H1 (cell line): ENCODE results near the gene TNS3. TPM values are rescaled to one million over a fixed set of nuclear protein-coding genes. Genes with fewer than 3 reads are reported as not detected.

Experiments
- CTCF ChIA-PET: fragments of 300-600 bp; sonication (Branson Sonifier 250); formaldehyde crosslinking; loops from one replicate; lab custom pipeline; 2021; ENCODE audit not compliant: partially characterized antibody; lab: Charles Lee
- POLR2A ChIA-PET: fragments of 300-600 bp; sonication (Branson Sonifier 250); formaldehyde crosslinking; loops from one replicate; lab custom pipeline; 2021; ENCODE audit warnings: inconsistent platforms; ENCODE audit not compliant: partially characterized antibody; lab: Charles Lee
- DNase-seq, 2 experiments: peaks; one replicate each; pipeline versions ENCODE4 v3.0.0 to v3.0.0-alpha.2; 2010 to 2022; ENCODE audit warnings: low spot score in 2 of 2, low read depth in 1 of 2, mixed read lengths in 1 of 2
- FAIRE-seq: peaks from 2 replicates; lab custom pipeline; 2011; peaks lifted over from hg19 to GRCh38; lab: Jason Lieb, UNC
- H2AFZ ChIP-seq: 2 replicates; pipeline ENCODE4 v1.8.1; 2012; ENCODE audit warnings: low read length, inconsistent platforms
- H2AK5ac ChIP-seq: 2 replicates; pipeline ENCODE4 v1.6.1; 2013; ENCODE audit warnings: low read depth, low read length
- H2BK120ac ChIP-seq: replicated peaks from 2 replicates; pipeline ENCODE3; 2013; ENCODE audit warnings: low read depth, low read length, inconsistent platforms
- H2BK12ac ChIP-seq: 2 replicates; pipeline ENCODE4 v1.6.1; 2013; ENCODE audit warnings: low read depth, low read length
- H2BK15ac ChIP-seq: 2 replicates; pipeline ENCODE4 v1.6.1; 2013; ENCODE audit warnings: low read length
- H2BK20ac ChIP-seq: 2 replicates; pipeline ENCODE4 v1.6.1; 2013; ENCODE audit warnings: low read length
- H2BK5ac ChIP-seq: 2 replicates; pipeline ENCODE4 v1.6.1; 2013; ENCODE audit warnings: low read depth, low read length
- H3K14ac ChIP-seq: 2 replicates; pipeline ENCODE4 v1.6.1; 2013; ENCODE audit warnings: inconsistent platforms; ENCODE audit not compliant: insufficient read length
- H3K18ac ChIP-seq: 2 replicates; pipeline ENCODE4 v1.6.1; 2013; ENCODE audit warnings: low read length; ENCODE audit errors: extremely low read depth
- H3K23ac ChIP-seq: 2 replicates; pipeline ENCODE4 v1.6.1; 2013; ENCODE audit warnings: inconsistent platforms; ENCODE audit not compliant: insufficient read length
- H3K23me2 ChIP-seq: 2 replicates; pipeline ENCODE4 v1.6.1; 2013; ENCODE audit warnings: low read depth, low read length
- H3K27ac ChIP-seq: 2 replicates; pipeline ENCODE4 v1.6.1; 2011; ENCODE audit warnings: low read depth, low read length, inconsistent platforms
- H3K27me3 ChIP-seq, 4 experiments: replicated peaks in 1 of 4; 1 replicate in 1 of 4; 2 replicates in 3 of 4; pipeline versions ENCODE4 v1.6.1 to v1.8.1; 2011 to 2013; ENCODE audit warnings: low read length in 3 of 4, mild to moderate bottlenecking in 3 of 4, inconsistent platforms in 2 of 4, mixed read lengths in 2 of 4, moderate library complexity in 1 of 4; ENCODE audit not compliant: control insufficient read depth in 3 of 4, insufficient read depth in 3 of 4; ENCODE audit errors: extremely low read depth in 1 of 4
- H3K36me3 ChIP-seq, 4 experiments: 2 replicates each; pipeline versions ENCODE4 v1.6.1 to v1.8.1; 2011 to 2013; ENCODE audit warnings: mild to moderate bottlenecking in 4 of 4, low read length in 3 of 4, moderate library complexity in 2 of 4, control low read depth in 1 of 4, inconsistent platforms in 1 of 4; ENCODE audit not compliant: insufficient read depth in 4 of 4, control insufficient read depth in 2 of 4
- H3K4ac ChIP-seq: replicated peaks from 2 replicates; pipeline ENCODE3; 2013; ENCODE audit warnings: low read length, low read depth, mixed read lengths, inconsistent platforms; ENCODE audit not compliant: insufficient read length
- H3K4me1 ChIP-seq, 4 experiments: replicated peaks in 1 of 4; 1 replicate in 1 of 4; 2 replicates in 3 of 4; pipeline versions ENCODE4 v1.6.1 to v1.8.1; 2011 to 2013; ENCODE audit warnings: low read length in 3 of 4, inconsistent platforms in 2 of 4, mixed read lengths in 1 of 4; ENCODE audit not compliant: insufficient read depth in 4 of 4, control insufficient read depth in 3 of 4
- H3K4me2 ChIP-seq, 2 experiments: 2 replicates each; pipeline versions ENCODE4 v1.6.1 to v1.8.1; 2011 to 2013; ENCODE audit warnings: low read depth in 2 of 2, low read length in 2 of 2, control low read depth in 1 of 2, inconsistent platforms in 1 of 2, mild to moderate bottlenecking in 1 of 2; ENCODE audit not compliant: insufficient read depth in 1 of 2
- H3K4me3 ChIP-seq, 4 experiments: fragments of 200-600, 300-600 bp in 1 of 4; sonication (generic), shearing (Covaris generic), sonication (Bioruptor Twin) in 1 of 4; 2 replicates each; pipeline versions ENCODE4 v1.5.1 to v1.8.1; 2011 to 2016; ENCODE audit warnings: low read length in 4 of 4, low read depth in 3 of 4, control low read depth in 2 of 4, inconsistent platforms in 2 of 4, mild to moderate bottlenecking in 2 of 4, mixed read lengths in 1 of 4, moderate library complexity in 1 of 4; ENCODE audit not compliant: insufficient read depth in 2 of 4; ENCODE audit errors: extremely low read depth in 1 of 4
- H3K56ac ChIP-seq: replicated peaks from 2 replicates; pipeline ENCODE3; 2013; ENCODE audit warnings: low read depth, mild to moderate bottlenecking, mixed read lengths, low read length, inconsistent platforms; ENCODE audit not compliant: insufficient read length
- H3K79me1 ChIP-seq: 2 replicates; pipeline ENCODE4 v1.6.1; 2013; ENCODE audit warnings: low read depth, low read length, control low read depth
- H3K79me2 ChIP-seq, 2 experiments: 2 replicates each; pipeline versions ENCODE4 v1.6.1 to v1.8.1; 2012 to 2013; ENCODE audit warnings: low read length in 2 of 2, mild to moderate bottlenecking in 2 of 2, inconsistent platforms in 1 of 2; ENCODE audit not compliant: insufficient read depth in 2 of 2, control insufficient read depth in 1 of 2
- H3K9ac ChIP-seq, 4 experiments: replicated peaks in 1 of 4; 1 replicate in 1 of 4; 2 replicates in 3 of 4; pipeline versions ENCODE4 v1.6.1 to v1.8.1; 2011 to 2013; ENCODE audit warnings: low read depth in 3 of 4, low read length in 3 of 4, control low read depth in 2 of 4, mild to moderate bottlenecking in 2 of 4, moderate library complexity in 2 of 4, inconsistent platforms in 1 of 4; ENCODE audit errors: extremely low read depth in 1 of 4
- H3K9me3 ChIP-seq, 2 experiments: 2 replicates each; pipeline versions ENCODE4 v1.6.1 to v1.8.1; 2012 to 2013; ENCODE audit warnings: mild to moderate bottlenecking in 2 of 2, moderate library complexity in 2 of 2, control low read depth in 1 of 2, inconsistent platforms in 1 of 2, low read depth in 1 of 2, low read length in 1 of 2, mixed read lengths in 1 of 2; ENCODE audit not compliant: insufficient read depth in 2 of 2
- H4K20me1 ChIP-seq, 2 experiments: replicated peaks in 1 of 2; 2 replicates each; pipeline versions ENCODE3 to v1.8.1; 2011 to 2013; ENCODE audit warnings: inconsistent platforms in 2 of 2, low read length in 2 of 2, mild to moderate bottlenecking in 1 of 2; ENCODE audit not compliant: insufficient read depth in 2 of 2, control insufficient read depth in 1 of 2
- H4K5ac ChIP-seq: 2 replicates; pipeline ENCODE4 v1.6.1; 2013; ENCODE audit warnings: low read length, low read depth, mixed read lengths, inconsistent platforms; ENCODE audit not compliant: insufficient read length
- H4K8ac ChIP-seq: 2 replicates; pipeline ENCODE4 v1.8.0; 2013; ENCODE audit warnings: mild to moderate bottlenecking, moderate library complexity, low read length, inconsistent platforms; ENCODE audit not compliant: insufficient read depth; ENCODE audit errors: extremely low read depth
- H4K91ac ChIP-seq: replicated peaks from 2 replicates; pipeline ENCODE3; 2013; ENCODE audit warnings: low read length, mixed read lengths, inconsistent platforms; ENCODE audit not compliant: insufficient read length
- CBX5 ChIP-seq: fragments of 300-800, 300-1000 bp; sonication (generic); IDR thresholded peaks from 2 replicates; pipeline ENCODE4 v1.7.1; 2016; ENCODE audit warnings: antibody characterized with exemption, low read length, low read depth
- GABPA ChIP-seq: IDR thresholded peaks from 2 replicates; pipeline ENCODE4 v1.6.1; 2011; ENCODE audit warnings: mild to moderate bottlenecking, low read length, moderate library complexity, borderline replicate concordance; ENCODE audit not compliant: insufficient read depth
- GTF2F1 ChIP-seq: IDR thresholded peaks from 2 replicates; pipeline ENCODE4 v1.6.1; 2012; ENCODE audit warnings: low read depth, low read length, improper control_type of control experiment, borderline replicate concordance
- HDAC6 ChIP-seq: IDR thresholded peaks from one replicate; pipeline ENCODE4 v1.7.1; 2012; ENCODE audit warnings: low read depth, mild to moderate bottlenecking, inconsistent platforms, low read length, moderate library complexity
- KDM1A ChIP-seq: fragments of 200-600, 300-600 bp; sonication (generic); IDR thresholded peaks from 2 replicates; pipeline ENCODE4 v1.7.1; 2016; ENCODE audit warnings: mild to moderate bottlenecking, low read length, borderline replicate concordance
- KDM4A ChIP-seq: IDR thresholded peaks from one replicate; pipeline ENCODE4 v1.7.1; 2012; ENCODE audit warnings: low read depth, mild to moderate bottlenecking, moderate library complexity, low read length, inconsistent platforms; ENCODE audit not compliant: severe bottlenecking
- KDM5A ChIP-seq: fragments of 200-600 bp; IDR thresholded peaks from 2 replicates; pipeline ENCODE4 v1.7.1; 2012; ENCODE audit warnings: mild to moderate bottlenecking, low read length, inconsistent platforms, mixed read lengths
- SAP30 ChIP-seq: fragments of 300-600 bp; sonication (generic); IDR thresholded peaks from 2 replicates; pipeline ENCODE4 v1.7.1; 2012; ENCODE audit warnings: low read length, moderate library complexity, mild to moderate bottlenecking, inconsistent platforms; ENCODE audit not compliant: insufficient read depth, insufficient replicate concordance
- SIX5 ChIP-seq: IDR thresholded peaks from 2 replicates; pipeline ENCODE4 v1.6.1; 2011; ENCODE audit warnings: mild to moderate bottlenecking, low read depth, low read length
- SP4 ChIP-seq: IDR thresholded peaks from 2 replicates; pipeline ENCODE4 v1.6.1; 2012; ENCODE audit warnings: low read length, inconsistent platforms
- WGBS, 2 experiments: shearing (Covaris generic) in 1 of 2; methylation state at CpG; one replicate each; pipeline versions ENCODE4 v1.1.6 to v1.1.7; 2013 to 2015; ENCODE audit warnings: low lambda C conversion rate in 2 of 2, mixed read lengths in 2 of 2, inconsistent platforms in 1 of 2, low coverage in 1 of 2, missing lambda C conversion rate in 1 of 2; ENCODE audit not compliant: insufficient replicate concordance in 2 of 2, insufficient coverage in 1 of 2, insufficient read length in 1 of 2; ENCODE audit errors: extremely low coverage in 1 of 2, missing lambda C conversion rate in 1 of 2; 5-methylcytosine and 5-hydroxymethylcytosine counted together
- polyA plus RNA-seq, 7 experiments: library from polyadenylated mRNA; depleted of rRNA in 3 of 7; stranded (reverse) in 5 of 7; unstranded in 2 of 7; fragments of >200 nt in 5 of 7; fragments of 200-250 nt in 2 of 7; gene quantifications; 1 replicate in 5 of 7; 2 replicates in 1 of 7; 4 replicates in 1 of 7; pipeline versions ENCODE4 v1.2.1 to v1.2.3, GENCODE V29; 2011 to 2013; ENCODE audit warnings: missing spikeins in 2 of 7, mixed read lengths in 2 of 7
- total RNA-seq: library from RNA; stranded (reverse); fragmentation: NEBNext Ultra II Directional; extraction: Animal tissue kit (Norgen Biotek cat#: 25700); gene quantifications from 2 replicates; pipeline ENCODE4 v1.2.1, GENCODE V29; 2021
- TF ChIP-seq, protein P1 (sequence below), 3 experiments: IDR thresholded peaks; 1 replicate in 2 of 3; 2 replicates in 1 of 3; pipeline versions ENCODE4 v1.5.1 to v1.6.1; 2011; ENCODE audit warnings: low read length in 3 of 3, mild to moderate bottlenecking in 3 of 3, inconsistent platforms in 2 of 3, low read depth in 1 of 3, moderate library complexity in 1 of 3; ENCODE audit not compliant: insufficient read depth in 1 of 3; ENCODE audit errors: control extremely low read depth in 1 of 3

Gene TNS3
- total and polyA plus RNA-seq, 2 of the 8 experiments (the other 6 are each of a cell fraction or from before 2014, with no cell fraction given) = 11.9 to 24.2 TPM

DNA sequence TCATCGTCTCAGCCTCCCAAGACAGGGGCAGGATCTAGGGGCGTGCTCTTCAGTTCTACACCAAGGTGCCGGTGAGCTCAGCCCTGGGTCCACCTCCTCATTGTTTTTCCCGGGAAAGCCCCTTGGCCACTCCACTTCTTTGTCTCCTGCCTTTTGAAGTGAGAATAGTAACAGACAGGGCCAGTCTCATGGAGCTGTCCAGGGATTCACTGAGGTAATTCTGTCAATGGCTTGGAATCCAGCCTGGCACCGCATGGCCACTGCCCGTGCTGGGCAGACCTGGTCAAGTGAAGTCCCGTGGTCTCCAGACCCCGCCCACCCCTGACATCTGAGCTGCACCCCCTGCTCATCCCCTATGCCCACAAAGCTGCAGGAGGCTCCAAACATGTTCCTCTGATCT lies 138.9 kb downstream of the TNS3 start:
- Histone ChIP-seq H3K4me3 (no peak overlapping the region), H3K9ac (no peak overlapping the region), H3K79me2 (no peaks in the 10 kb centered on the region; a peak in 1 of 4 replicates), H2BK120ac (no peak overlapping the region), H3K27ac (no peak overlapping the region), H3K4me1 (peaks cover 0 to 4% (median 0%) of the 10 kb centered on the region in 4 experiments; a peak in 2 of 7 replicates), H3K14ac (no peak overlapping the region), H4K5ac (no peak overlapping the region), H4K20me1 (peaks cover 0 to 4% of the 10 kb centered on the region in 2 experiments), H3K9me3 (no peaks in the 10 kb centered on the region), H3K18ac (no peak overlapping the region; the same call in 1 of the 2 replicates), H3K56ac (no peak overlapping the region), H3K79me1 (peaks cover 5% of the 10 kb centered on the region; the same call in 1 of the 2 replicates), H2AK5ac (no peak overlapping the region), H4K91ac (no peak overlapping the region), H3K4me2 (no peak overlapping the region), H3K23me2 (no peaks in the 10 kb centered on the region), H3K4ac (no peak overlapping the region), H3K27me3 (no peaks in the 10 kb centered on the region), H2BK5ac (no peak overlapping the region), H2BK20ac (no peak overlapping the region), H3K36me3 (peaks cover 0 to 7% (median 2%) of the 10 kb centered on the region in 4 experiments; a peak in 2 of 8 replicates), H3K23ac (no peak overlapping the region), H2BK15ac (no peak overlapping the region), H4K8ac (no peak overlapping the region), H2BK12ac (no peak overlapping the region), H2AFZ (no peak overlapping the region)
- DNase-seq = no peak
- FAIRE-seq = no peak
- 78% methylated on average over 8 of the region's 8 CpGs; no CpG with 5 or more reads in 1 of the 2 experiments for WGBS, 2 experiments
- ChIA-PET CTCF (interaction anchor here (0.6 to 4.6 kb wide), 10 partner anchors 9 to 375 kb away, joined by 3 to 27 read pairs (median 4); no protein-coding TSS in a partner anchor), POLR2A (no interaction called here)
- TF ChIP-seq CBX5 (no peak), GABPA (no peak), HDAC6 (no peak), SIX5 (no peak), SAP30 (no peak), GTF2F1 (no peak), SP4 (no peak), KDM4A (no peak), KDM1A (no peak), KDM5A (no peak)
- TF ChIP-seq, protein P1, sequence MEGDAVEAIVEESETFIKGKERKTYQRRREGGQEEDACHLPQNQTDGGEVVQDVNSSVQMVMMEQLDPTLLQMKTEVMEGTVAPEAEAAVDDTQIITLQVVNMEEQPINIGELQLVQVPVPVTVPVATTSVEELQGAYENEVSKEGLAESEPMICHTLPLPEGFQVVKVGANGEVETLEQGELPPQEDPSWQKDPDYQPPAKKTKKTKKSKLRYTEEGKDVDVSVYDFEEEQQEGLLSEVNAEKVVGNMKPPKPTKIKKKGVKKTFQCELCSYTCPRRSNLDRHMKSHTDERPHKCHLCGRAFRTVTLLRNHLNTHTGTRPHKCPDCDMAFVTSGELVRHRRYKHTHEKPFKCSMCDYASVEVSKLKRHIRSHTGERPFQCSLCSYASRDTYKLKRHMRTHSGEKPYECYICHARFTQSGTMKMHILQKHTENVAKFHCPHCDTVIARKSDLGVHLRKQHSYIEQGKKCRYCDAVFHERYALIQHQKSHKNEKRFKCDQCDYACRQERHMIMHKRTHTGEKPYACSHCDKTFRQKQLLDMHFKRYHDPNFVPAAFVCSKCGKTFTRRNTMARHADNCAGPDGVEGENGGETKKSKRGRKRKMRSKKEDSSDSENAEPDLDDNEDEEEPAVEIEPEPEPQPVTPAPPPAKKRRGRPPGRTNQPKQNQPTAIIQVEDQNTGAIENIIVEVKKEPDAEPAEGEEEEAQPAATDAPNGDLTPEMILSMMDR (IDR thresholded peaks at IDR 0.05; ENCODE audit: control extremely low read depth in 1 of 3, insufficient read depth in 1 of 3, low read depth in 1 of 3, low read length in 3 of 3) = no peak
